Measurements from ENCODE around the gene PLCB1. TPM values are rescaled to one million over a fixed set of nuclear protein-coding genes. Genes with fewer than 3 reads are reported as not detected.

The PLCB1 gene
- total and polyA plus RNA-seq, 10 of the 15 experiments (the other 5 are each of a cell fraction or from before 2014, with no cell fraction given), result 0.05 to 5.3 (median 0.17) TPM; not detected in 1

- FAIRE-seq (no peak), DNase-seq (ENCODE audit: low read depth, low spot score) (no peak), ATAC-seq (no peak)
- CTCF ChIA-PET, result no interaction called here
- no peak for TF ChIP-seq EED (IDR thresholded peaks at IDR 0.05; ENCODE audit: low read depth)
- no peak for TF ChIP-seq ZNF207 (IDR thresholded peaks at IDR 0.05; ENCODE audit: borderline replicate concordance)
- TF ChIP-seq BCL11A (IDR thresholded peaks at IDR 0.05; ENCODE audit: low read depth, low read length), result no peak
- RAD21 ChIA-PET (ENCODE audit: unreplicated experiment), result no interaction called here
- SMC1A ChIA-PET (ENCODE audit: uncharacterized antibody, unreplicated experiment), result no interaction called here
- Histone ChIP-seq H3K4me1 (ENCODE audit: control insufficient read depth, insufficient read depth, low read length) (no peaks in the 10 kb centered on the region), H3K27me3 (replicated peaks in 1 of 2; ENCODE audit: control insufficient read depth in 2 of 2, insufficient read depth in 2 of 2, low read length in 1 of 2) (no peaks in the 10 kb centered on the region), H4K20me1 (ENCODE audit: control insufficient read depth, insufficient read depth) (no peaks in the 10 kb centered on the region), H3K27ac (ENCODE audit: control insufficient read depth, insufficient read depth) (no peak overlapping the region), H3K4me3 (no peak overlapping the region), H3K36me3 (ENCODE audit: control insufficient read depth in 2 of 2, insufficient read depth in 2 of 2, low read length in 1 of 2) (no peaks in the 10 kb centered on the region), H3K9ac (ENCODE audit: control insufficient read depth, insufficient read depth, low read length) (no peak overlapping the region), H3K79me2 (ENCODE audit: control insufficient read depth, insufficient read depth, low read length) (no peaks in the 10 kb centered on the region), H3K9me3 (replicated peaks; ENCODE audit: control insufficient read depth, insufficient read depth, low read length) (no peaks in the 10 kb centered on the region), H3K4me2 (ENCODE audit: control insufficient read depth, insufficient read depth) (no peak overlapping the region), H2AFZ (ENCODE audit: control insufficient read depth, low read depth, low read length) (no peak overlapping the region)
- in situ Hi-C loops (cut with MboI) (no loop called here), intact Hi-C loops (cut with micrococcal nuclease; ENCODE audit: unreplicated experiment) (no loop called here)
- POLR2A ChIA-PET, result no interaction called here
- 67% methylated on average over 4 of the region's 4 CpGs for WGBS (ENCODE audit: insufficient coverage, insufficient replicate concordance, low lambda C conversion rate, missing lambda C conversion rate)
- BruUV-seq (replicated peaks), result no TSS peak
Measured at GRCh38 chr20:8862092-8862491, 730.0 kb downstream of the PLCB1 start.

DNA sequence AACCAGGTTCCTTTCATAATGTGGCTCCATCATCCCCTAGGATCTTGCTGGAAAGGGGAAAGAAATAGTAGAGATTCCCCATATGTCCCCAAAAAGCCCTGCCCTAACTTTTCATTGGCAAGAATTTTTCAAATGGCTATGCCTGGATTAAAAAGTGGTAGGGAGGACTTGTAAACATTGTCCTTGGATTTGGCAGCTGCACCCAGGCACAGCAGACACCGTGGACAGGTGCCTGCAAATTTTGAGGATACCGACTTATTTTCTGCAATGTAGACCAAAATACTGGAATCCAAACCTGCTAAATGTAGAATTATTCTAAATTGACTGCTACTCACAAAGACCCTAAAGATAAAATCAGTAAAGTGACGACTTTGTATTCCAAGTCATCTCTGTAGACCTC lies 733.6 kb downstream of the PLCB1 start:
- ChIA-PET POLR2A (no interaction called here), RAD21 (ENCODE audit: unreplicated experiment) (no interaction called here), SMC1A (ENCODE audit: uncharacterized antibody, unreplicated experiment) (no interaction called here), CTCF (no interaction called here)
- ATAC-seq (no peak), DNase-seq (ENCODE audit: low read depth, low spot score) (no peak), FAIRE-seq (no peak)
- TF ChIP-seq CBX5 (IDR thresholded peaks at IDR 0.05; ENCODE audit: low read depth), result no peak
- TF ChIP-seq BACH1 (IDR thresholded peaks at IDR 0.05; ENCODE audit: borderline replicate concordance), result no peak
- no peak for TF ChIP-seq EZH2 (IDR thresholded peaks at IDR 0.05; ENCODE audit: borderline replicate concordance, control insufficient read depth, low read depth, low read length)
- no peak for TF ChIP-seq RUNX3 (IDR thresholded peaks at IDR 0.05; ENCODE audit: low read length)
- TF ChIP-seq, protein P1, sequence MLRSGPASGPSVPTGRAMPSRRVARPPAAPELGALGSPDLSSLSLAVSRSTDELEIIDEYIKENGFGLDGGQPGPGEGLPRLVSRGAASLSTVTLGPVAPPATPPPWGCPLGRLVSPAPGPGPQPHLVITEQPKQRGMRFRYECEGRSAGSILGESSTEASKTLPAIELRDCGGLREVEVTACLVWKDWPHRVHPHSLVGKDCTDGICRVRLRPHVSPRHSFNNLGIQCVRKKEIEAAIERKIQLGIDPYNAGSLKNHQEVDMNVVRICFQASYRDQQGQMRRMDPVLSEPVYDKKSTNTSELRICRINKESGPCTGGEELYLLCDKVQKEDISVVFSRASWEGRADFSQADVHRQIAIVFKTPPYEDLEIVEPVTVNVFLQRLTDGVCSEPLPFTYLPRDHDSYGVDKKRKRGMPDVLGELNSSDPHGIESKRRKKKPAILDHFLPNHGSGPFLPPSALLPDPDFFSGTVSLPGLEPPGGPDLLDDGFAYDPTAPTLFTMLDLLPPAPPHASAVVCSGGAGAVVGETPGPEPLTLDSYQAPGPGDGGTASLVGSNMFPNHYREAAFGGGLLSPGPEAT (IDR thresholded peaks at IDR 0.05; ENCODE audit: low read depth), result no peak
- H3K9me3 ChIP-seq (replicated peaks; ENCODE audit: control insufficient read depth, insufficient read depth, low read length), result no peaks in the 10 kb centered on the region
- no TSS peak for BruUV-seq (replicated peaks)
- H3K4me3 ChIP-seq, result no peak overlapping the region
- intact Hi-C loops (cut with micrococcal nuclease; ENCODE audit: unreplicated experiment) (no loop called here), in situ Hi-C loops (cut with MboI) (no loop called here)
- H3K4me1 ChIP-seq (ENCODE audit: control insufficient read depth, insufficient read depth, low read length), result no peaks in the 10 kb centered on the region
- no peak overlapping the region for H3K4me2 ChIP-seq (ENCODE audit: control insufficient read depth, insufficient read depth)
- H4K20me1 ChIP-seq (ENCODE audit: control insufficient read depth, insufficient read depth), result no peaks in the 10 kb centered on the region
- H3K79me2 ChIP-seq (ENCODE audit: control insufficient read depth, insufficient read depth, low read length), result no peaks in the 10 kb centered on the region
- H3K36me3 ChIP-seq (ENCODE audit: control insufficient read depth in 2 of 2, insufficient read depth in 2 of 2, low read length in 1 of 2), result no peaks in the 10 kb centered on the region
- H3K9ac ChIP-seq (ENCODE audit: control insufficient read depth, insufficient read depth, low read length), result no peak overlapping the region
- no peak overlapping the region for H2AFZ ChIP-seq (ENCODE audit: control insufficient read depth, low read depth, low read length)
- H3K27ac ChIP-seq (ENCODE audit: control insufficient read depth, insufficient read depth), result no peak overlapping the region
- H3K27me3 ChIP-seq (replicated peaks in 1 of 2; ENCODE audit: control insufficient read depth in 2 of 2, insufficient read depth in 2 of 2, low read length in 1 of 2), result no peaks in the 10 kb centered on the region
- WGBS (ENCODE audit: insufficient coverage, insufficient replicate concordance, low lambda C conversion rate, missing lambda C conversion rate), result 19% methylated on average over 3 of the region's 3 CpGs
